Muscle of back (tissue), 13 donors: ENCODE results near the gene POLG. TPM values are rescaled to one million over a fixed set of nuclear protein-coding genes. Genes with fewer than 3 reads are reported as not detected.

Experiments
- DNase-seq, 3 donors: peaks; one replicate each; pipeline versions ENCODE4 v3.0.0 to v3.0.0-alpha.2; 2013
- long read RNA-seq, 9 donors: transcript quantifications; one replicate each; lab custom pipeline, GENCODE V29; 2026
- polyA plus RNA-seq, 10 donors: library from polyadenylated mRNA; unstranded; fragments of 120-200 nt; gene quantifications; one replicate each; pipeline ENCODE4 v1.2.1, GENCODE V29; 2013; ENCODE audit not compliant: insufficient read length in 10 of 10

POLG gene
- polyA plus RNA-seq = 10 to 100 TPM; 31.8 to 53.5 (median 39.4) TPM
- long read RNA-seq, donor 1, partial matches to known transcripts = 5 of 8 reads
- long read RNA-seq, donor 1, other reads (novel, unspliced or antisense) = 0 of 8 reads
- long read RNA-seq, donor 2, full-length matches to known transcripts = 7 of 7 reads
- long read RNA-seq, donor 2, partial matches to known transcripts = 0 of 7 reads
- long read RNA-seq, donor 2, other reads (novel, unspliced or antisense) = 0 of 7 reads
- long read RNA-seq, donor 3 = 0 reads
- long read RNA-seq, donor 4, partial matches to known transcripts = 0 of 2 reads
- long read RNA-seq, donor 4, other reads (novel, unspliced or antisense) = 0 of 2 reads
- long read RNA-seq, donor 5, partial matches to known transcripts = 0 of 1 reads
- long read RNA-seq, donor 5, other reads (novel, unspliced or antisense) = 0 of 1 reads
- long read RNA-seq, donor 6, full-length matches to known transcripts = 3 of 3 reads
- long read RNA-seq, donor 6, partial matches to known transcripts = 0 of 3 reads
- long read RNA-seq, donor 6, other reads (novel, unspliced or antisense) = 0 of 3 reads
- long read RNA-seq, donor 7, full-length matches to known transcripts = 2 of 2 reads
- long read RNA-seq, donor 7, partial matches to known transcripts = 0 of 2 reads
- long read RNA-seq, donor 7, other reads (novel, unspliced or antisense) = 0 of 2 reads
- long read RNA-seq, donor 8, full-length matches to known transcripts = 6 of 6 reads
- long read RNA-seq, donor 8, partial matches to known transcripts = 0 of 6 reads
- long read RNA-seq, donor 8, other reads (novel, unspliced or antisense) = 0 of 6 reads
- long read RNA-seq, donor 9, partial matches to known transcripts = 0 of 2 reads
- long read RNA-seq, donor 9, other reads (novel, unspliced or antisense) = 0 of 2 reads

DNA sequence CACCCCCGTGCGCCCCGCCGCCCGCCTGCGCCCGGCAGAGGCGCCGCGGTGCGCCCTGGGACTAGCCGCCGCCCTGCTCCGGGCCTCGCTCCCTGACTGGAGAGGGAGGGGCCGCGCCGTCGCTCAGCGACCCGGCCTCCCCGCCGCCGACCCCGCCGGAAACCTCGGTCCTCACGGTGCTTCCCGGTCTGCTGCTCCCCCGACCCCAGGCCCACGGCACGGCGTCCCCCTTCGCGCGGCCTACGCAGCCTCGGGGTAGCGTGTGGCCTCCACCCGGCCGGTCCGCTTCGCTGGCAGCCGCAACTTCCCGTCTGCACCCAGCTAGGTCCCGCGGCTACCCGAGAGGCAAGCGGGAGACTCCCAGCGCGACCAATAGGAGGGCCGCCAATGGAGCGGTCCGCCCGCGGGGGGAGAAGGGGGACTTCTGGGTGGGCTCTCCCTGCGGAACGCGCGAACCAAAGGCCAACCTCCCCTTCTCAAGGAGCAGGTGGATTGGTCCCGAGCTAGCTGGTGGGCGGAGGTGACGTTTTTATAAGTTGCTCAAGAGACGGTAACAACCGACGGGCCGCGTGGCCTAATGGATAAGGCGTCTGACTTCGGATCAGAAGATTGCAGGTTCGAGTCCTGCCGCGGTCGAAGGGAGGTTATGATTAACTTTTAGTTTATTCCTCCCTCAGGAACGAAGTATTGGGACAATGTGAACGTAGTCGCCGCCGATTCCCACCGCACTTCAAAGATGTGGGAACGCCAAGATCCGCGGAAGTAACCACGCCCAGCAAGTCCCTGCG is at the start of gene POLG:
Gene POLG (minus strand): TSS at position 315 of the 788 bp plus-strand sequence. CDS start 1,070 bp downstream, outside the sequence.
- peak; percentile 99 for DNase-seq

DNA sequence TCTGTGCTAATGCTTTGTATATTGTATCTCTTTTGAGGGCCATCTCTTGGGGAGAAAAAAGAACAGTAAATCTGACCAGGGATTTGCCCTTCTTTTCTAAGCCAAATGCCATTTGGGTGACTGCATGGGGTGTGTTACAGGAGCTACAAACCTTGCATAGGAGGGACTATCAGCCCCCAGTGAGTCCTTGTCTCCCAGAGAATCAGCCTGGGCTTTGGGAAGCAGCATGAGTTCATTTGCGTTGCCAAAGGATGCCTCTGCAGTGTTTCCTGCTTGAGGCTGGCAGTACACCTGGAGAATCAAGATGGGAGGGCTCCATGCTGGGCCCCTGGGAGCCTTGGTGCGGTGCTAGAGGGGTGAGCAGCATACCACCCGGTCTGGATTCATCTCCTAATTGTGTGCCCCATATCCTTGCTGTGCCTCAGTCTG is 49.6 kb upstream of the POLG start:
- no peak for DNase-seq

DNA sequence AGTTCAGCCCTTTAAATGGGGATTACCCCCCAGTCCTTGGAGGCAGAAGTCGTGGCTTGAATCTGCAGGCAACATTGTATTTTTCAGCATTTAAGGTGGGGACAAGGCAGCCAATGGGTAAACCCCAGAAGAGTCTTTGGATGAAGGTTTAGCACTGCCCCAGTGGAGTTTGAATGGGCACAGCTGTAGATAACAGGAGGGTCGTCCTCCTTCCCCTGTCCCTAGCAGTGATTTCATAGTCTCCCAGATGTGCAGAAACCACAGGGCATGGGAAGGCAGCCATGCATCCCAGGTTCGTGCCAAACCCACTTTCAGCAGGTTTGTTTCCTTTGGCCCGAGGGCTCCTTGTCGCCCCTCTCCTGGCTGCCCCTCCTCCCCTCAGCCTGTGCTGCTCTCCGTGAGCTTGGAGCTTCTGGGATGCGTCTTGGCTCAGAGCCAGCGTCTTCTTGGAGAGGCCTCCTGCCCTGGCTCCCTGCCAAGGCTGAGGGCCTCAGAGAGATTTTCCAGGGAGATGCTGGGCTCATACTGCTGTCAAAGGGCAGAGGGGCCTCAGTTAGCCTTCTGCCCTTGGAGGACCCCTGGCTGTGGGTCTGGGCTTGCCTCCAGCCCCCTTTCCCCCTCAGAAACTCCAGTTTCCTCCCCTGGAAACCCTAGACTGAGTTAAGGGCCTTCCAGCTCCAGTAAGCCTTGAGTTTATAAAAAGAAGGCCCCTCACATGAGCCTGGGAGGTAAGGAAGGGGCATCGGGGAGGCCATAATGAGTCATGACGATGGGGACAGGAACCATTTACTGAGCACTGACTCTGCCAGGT is 48.9 kb upstream of the POLG start:
- DNase-seq = peak; percentile 63 to 89 (median 82)

DNA sequence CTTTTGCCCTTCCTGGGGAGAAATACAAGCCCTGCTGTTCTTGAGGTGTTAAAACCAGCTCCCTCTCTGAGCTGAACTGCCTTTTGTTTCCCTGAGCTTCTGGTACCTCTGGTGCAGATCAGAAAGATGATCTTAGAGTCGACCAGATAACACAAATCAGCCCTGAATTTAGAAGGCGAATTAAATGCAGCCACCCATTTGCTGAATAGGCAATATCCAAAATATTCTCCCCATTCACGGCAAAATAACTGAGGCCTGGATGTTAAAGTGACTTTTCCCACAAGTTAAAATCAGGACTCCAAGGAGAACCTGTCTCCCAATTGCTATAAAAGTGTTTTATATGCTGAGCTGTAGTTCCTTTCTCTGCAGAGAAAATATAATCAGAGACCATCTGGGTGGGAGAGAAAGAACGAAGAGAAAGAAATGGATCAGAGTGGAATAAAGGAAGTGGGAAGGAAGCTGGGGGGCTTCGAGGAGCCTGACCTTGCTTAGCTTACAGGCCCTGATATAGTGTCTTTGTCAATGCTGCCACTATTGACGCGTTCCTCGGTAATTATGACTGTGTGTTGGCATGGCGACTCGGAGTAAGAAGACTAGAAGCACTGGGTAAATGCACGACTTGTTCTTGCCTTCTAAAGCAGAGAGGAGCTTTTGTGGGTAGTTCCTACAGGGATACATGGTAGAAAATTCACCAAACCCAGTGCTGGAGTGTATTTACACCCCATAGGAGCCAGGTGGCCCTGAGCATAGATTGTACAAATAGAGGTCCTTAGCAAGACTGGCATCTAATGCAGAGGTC is 47.5 kb upstream of the POLG start:
- DNase-seq = no peak

DNA sequence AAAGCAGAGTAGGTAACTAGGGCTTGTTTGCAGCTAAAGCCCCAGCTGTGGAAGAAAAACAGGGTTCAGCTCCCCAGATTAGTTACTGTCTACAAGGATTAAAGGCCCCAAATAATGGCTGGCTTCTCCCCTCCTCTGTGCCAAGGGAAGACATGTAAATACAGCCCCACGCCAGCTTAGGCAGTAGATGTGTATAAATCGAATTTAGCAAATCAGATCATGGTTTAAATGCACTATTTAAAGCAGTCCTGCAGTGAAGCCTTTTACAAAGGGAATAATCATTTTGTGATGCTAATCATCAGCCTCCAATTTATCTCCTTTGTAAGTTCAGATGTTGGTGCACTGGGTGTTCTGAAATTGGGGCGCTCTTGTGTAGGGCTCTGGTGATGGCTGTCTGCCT is 46.7 kb upstream of the POLG start:
- no peak for DNase-seq

DNA sequence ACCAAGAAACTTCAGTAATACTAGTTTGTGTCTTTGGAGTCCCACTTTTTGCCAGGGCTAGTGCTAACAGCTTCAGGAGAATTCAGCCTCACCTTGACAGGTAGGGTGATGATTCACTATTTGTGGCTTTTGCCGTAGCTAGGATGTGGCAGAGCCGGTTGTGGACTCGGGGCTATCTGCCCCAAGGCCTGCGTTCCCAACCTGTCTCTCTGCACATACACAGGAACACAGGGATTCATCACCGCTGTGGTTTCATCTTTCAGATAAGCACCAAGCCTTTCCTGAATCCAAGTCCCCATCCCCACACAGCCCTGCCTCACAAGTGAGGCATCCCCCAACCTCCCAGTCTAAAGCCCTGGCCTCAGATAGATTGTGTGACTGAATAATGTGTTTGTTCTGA is 45.2 kb upstream of the POLG start:
- no peak for DNase-seq

DNA sequence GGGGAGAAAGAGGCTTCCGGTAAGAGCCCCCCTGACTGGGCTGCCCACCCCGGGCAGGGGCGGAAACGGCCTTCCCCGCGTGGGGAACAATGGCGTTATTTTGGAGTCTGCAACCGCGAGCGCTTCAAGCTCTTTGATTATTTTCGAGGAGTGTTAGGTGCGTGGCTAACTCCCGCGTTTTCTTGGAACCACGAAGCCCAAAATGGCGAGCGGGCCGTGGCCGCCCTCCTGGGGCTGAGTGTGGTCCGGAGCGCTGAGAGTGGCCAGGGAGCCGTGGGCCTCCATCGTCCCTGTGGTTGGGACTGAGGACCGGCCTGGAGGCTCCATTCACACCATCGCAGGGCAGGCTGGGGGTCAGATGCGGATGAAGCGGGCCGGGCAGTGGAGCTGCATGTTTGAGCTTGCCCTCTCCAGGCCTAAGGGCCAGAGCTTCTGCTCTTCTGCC is 44.6 kb upstream of the POLG start:
- DNase-seq = no peak

DNA sequence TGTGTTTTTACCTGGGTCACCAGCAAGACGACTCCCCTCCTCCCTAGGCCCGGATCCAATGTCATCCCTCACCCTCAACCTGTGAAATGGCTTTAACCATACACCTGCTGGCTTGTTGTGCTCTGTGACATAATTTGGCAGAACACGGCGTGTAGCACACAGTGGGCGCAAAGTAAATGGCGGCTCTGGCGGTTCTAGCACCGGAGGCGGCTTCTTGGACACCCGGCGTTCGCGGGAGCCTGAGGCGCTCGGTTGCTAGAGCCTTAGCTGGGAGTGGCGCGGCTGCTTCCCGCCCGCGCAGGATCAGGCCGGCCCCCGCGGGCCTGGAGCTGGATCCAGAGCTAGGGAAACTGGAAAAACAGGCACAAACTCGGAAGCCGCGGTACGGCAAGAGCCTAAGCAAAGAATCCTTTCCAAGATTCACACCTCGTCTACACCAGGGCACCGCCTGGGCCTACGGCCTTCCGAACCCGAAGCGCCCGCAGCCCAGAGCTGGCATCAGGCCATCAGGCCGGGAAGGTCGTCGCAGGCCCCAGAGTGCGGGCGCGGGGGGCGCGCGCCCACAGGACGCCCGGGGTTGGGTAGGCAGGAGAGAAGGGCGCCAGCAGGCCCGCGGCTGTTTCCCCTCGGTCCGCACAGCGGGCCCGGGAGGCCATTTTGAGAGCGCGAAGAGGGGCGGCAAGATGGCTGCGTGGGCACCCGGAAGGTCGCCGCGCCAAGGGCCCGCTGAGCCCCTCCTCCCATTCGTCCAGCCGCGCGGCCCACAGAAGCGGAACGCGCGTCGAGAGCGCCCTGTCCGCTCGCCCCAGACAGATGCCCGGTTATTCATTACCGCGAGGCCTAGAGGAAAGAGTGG is 43.9 kb upstream of the POLG start:
- peak in 2 of 3 donors; percentile 42 to 84 for DNase-seq

DNA sequence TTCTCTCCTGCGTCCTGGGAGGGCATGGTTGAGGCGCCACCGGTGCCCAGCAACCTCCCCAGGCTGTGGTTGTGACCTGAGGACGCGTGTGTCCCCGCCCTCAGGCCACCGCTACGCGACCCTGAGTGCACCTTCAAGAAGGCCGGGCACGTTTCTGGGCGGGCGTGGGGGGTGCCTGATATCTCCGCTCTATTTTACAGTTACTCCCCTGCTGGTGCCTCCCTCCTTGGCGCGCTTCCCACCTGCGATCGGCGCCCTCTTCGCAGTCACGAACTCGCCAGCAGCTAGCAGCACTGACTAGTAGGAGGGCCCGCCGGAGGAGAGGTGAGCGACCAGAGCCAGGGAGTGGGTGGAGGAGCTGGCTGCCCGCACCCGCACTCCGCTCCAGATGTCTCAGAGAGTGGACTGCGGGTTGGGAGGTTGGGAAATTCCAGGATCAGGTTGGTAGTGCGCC is 43.2 kb upstream of the POLG start:
- peak in 1 of 3 donors; percentile 42 for DNase-seq

DNA sequence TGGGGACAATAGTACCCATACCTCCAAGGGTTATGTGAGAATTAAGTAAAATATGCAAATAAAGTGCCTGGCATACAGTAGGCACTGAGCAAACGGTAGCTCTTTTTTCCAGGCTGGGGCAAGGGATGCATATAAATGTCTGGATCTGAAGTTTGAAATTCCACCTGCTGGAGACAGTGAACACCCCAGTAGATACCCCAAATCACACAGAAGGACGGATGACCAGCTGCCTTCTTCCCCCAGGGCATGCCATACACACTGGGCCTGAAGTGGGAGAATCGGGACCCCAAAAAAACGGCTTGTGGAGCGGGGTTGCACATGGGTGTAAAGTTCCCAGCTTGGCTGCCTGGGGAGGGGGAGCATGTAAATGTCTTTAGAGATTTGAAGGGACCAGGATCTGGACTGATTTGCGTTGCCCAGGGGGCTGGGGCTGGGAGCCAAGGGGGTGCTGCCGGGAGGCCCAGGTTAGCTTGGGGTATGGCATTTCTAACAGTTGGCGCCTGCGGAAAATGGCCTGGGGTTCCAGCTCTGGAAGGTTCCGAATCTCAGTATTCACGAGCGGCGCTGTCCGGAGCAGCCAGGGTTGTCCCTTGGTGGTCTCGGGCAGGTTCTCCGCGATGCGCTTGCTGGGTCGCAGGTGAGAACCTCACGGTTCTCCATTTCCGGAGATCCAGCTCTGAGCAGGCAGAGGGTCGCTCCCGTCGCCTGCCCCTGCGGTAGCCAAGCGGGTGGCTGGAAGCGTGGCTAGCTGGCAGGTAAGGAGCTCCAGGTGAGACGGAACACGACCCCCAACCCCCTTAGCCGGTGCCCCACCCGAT is 42.6 kb upstream of the POLG start:
- DNase-seq = no peak

DNA sequence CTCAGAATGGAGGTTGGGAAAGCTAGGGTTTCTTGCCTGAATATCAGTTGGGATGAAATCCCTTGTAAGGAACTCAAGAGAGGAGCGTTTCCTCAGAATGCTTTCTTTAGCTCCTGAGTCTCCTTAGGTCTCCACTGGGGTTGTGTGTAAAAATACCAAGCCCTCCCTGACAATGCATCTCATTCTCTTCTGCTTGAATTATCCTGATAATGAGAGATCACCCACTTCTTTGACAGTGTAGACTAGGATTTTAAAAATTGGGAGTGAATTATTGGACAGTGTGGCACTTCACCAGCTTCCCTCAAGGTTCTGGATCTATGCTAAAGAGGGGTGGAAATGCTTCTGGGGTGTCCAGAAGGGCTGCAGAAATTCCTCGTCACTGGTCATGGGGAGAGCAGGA is 41.8 kb upstream of the POLG start:
- DNase-seq = no peak

DNA sequence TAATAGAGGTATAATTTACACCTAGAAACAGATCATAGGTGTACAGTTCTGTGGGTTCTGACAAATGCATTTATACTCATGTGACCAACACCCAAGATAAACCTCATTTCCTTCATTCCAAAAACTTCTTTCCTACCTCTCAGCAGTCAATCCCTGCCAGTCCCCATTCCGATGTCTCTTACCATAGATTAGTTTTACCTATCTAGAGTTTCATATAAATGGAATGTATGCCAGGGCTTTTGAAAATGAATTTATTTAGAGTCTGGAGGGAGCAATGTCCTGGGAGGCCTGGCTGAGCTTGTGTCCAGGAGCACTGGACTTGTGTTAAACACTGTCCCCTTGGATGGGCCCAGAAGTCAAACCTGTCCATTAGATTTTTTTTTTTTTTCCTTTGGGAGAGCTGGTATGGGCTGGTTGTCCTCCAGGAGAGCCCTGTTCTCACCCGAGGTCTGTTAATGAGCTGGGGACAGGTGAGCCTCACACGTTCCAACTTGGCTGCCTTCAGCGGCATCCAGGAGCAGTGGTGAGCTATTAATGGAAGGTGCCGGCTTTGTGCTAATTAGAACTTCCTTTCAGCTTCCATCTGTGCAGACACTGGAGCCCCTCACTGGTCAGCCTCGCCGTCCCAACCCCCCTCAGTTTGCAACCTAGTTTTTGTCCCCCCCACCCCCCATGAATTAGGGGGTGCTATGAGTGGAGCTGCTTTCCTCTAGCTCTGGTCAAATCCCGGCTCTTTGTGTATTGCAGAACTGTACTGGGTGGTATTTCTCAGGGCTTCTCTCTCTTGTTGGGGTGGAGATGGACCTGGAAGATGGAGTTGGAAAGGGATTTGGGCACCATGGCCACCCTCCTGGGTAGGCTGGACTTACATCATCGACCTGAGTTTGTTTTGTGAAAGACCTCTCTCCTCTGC is 40.7 kb upstream of the POLG start:
- DNase-seq = no peak

DNA sequence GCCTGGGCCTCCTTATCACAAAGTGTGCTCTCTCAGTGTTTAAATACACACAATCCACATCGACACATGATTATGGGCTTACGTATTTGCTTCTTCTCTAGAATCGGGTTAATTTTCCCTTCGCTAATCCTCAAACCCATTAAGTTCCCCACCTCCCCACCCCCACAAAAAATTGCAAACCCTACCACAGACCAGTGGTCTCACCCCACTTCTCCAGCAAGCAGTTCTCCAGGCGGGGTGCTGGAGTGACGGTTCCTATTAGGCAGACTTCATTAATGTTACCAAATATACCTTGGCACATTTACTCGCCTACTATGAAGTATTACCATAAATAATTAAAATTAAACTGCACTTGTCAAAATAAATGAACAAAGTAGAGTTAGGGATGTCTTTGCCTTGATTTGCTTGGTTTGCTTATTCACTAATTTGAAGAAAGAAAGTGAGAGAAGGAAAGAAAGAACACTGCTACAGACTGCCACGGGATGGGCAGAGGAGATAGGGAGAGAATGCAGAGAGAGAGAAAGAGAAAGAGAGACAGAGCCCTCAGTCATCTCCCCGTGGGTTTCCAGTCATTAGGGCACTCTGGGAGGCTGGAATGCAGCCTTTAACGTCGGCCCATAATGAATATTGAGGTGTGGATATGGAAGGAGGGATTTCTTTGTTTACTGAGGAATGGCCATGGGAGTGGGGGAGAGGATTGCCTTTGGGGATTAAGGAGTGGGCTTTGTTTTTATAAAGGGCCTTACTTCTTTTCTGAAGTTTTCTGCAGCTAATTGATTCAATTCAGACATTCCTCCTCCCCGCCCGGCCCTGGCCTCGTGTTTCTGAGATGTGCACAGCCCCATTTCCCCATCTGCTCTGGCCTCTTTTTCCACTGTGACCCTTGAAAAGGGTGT is 39.7 kb upstream of the POLG start:
- DNase-seq = no peak

DNA sequence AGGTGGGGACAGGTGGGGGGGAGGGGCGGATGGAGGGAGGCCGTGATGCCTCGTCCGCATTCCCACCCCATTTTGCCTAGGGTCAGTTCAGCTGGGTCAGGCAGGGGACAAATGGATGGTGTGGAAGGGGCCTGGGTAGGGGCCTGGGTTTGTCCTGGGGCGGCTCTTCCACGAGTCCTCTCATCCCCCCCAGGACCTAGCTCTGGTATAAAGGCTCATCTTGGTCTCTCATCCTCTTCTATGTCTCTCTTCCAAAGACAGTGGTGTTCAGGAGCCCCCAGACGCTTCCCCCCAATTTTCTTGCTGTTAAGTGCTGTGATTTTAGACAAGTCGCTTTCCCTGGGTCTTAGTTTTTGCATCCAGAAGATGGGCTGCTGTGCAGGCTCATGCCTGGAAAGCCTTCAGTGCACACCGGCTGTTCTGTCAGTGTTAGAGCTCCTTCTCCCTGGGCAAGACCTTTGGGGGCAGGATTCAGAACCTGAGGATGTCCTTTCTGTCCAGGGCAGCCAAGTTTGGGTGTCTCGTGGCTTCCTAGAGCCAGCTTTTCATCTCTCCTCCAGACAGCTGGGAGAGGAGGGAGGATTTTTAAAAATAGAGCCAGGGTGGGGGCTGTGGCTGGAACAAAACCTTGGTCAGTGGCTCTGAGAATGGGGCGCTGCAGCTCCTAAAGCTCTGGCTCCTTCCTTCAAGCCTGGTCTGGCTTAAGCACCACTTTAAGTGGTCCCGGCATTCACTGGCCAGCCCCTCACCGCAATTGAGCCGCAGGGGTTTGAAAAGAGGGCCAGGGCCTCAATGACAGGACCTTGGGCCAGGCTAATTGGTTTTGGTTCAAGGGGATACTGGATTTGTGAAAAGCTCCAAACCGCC is 37.7 kb upstream of the POLG start:
- DNase-seq = no peak
